ENCODE measurements around the gene RAB44. TPM values are rescaled to one million over a fixed set of nuclear protein-coding genes. Genes with fewer than 3 reads are reported as not detected.

Gene RAB44
- total RNA-seq, 1 experiment from 2014 or later, result not detected

DNA sequence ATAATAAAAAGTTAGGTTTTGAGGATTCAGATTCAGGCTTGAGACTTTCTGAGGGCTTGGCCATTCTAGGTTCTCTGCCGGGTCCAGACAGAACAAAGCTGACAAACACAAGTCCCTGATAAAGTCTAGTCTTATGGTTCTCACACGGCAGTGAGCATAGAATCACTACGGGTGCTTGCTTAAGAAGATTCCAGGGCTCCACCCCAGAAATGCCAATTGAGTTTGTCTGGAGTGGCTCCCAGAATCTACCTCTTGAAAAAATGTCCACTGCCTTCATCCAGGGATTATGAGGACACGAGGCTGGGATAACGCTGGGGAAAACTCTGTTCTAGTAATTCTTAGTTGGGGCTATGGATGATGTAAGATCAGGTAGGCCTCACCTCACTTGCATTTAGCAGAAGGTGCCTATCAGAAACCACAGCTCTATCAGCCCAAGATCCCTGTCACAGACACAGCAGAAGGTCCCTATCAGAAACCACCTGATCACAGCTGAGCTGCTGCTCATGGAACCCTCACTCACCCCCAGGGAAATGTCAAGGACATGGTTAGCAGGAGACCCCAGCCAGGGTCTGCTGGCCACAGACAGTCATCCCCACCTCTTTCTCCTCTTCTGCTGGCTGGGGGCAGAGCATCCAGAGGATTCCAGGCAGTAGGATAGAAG lies 52.3 kb downstream of the RAB44 start:
- H2BK120ac ChIP-seq (ENCODE audit: low read depth, low read length, poor library complexity, severe bottlenecking), result no peak overlapping the region
- no peak overlapping the region for H3K4me3 Mint-ChIP-seq
- DNase-seq, result no peak

More for the DNA sequence above, 52.3 kb downstream of the RAB44 start:
- Histone ChIP-seq H2BK15ac (ENCODE audit: low read depth, low read length) (no peak overlapping the region), H3K56ac (ENCODE audit: insufficient read length, low read depth, low read length) (no peak overlapping the region), H3K9ac (ENCODE audit: extremely low read depth, insufficient read length, low read length) (no peak overlapping the region), H2AFZ (ENCODE audit: low read length) (no peak overlapping the region), H4K91ac (ENCODE audit: insufficient read length, low read depth, low read length) (no peak overlapping the region), H3T11ph (ENCODE audit: low read length) (no peak overlapping the region), H3K27me3 (ENCODE audit: insufficient read depth, low read length) (no peaks in the 10 kb centered on the region), H3K14ac (ENCODE audit: insufficient read depth, low read length) (no peak overlapping the region), H3K79me1 (ENCODE audit: insufficient read depth, low read depth, low read length, poor library complexity, severe bottlenecking) (no peaks in the 10 kb centered on the region), H2BK12ac (ENCODE audit: insufficient read length, low read depth, low read length) (no peak overlapping the region), H3K27ac (ENCODE audit: insufficient read length, low read depth, low read length) (no peak overlapping the region), H2AK5ac (ENCODE audit: insufficient read length, low read length) (no peak overlapping the region), H4K8ac (replicated peaks; ENCODE audit: insufficient read length, low read depth, low read length) (no peak overlapping the region), H3K4ac (ENCODE audit: low read depth, low read length) (no peak overlapping the region), H3K4me2 (ENCODE audit: insufficient read depth, insufficient read length, low read length) (no peak overlapping the region), H2BK5ac (ENCODE audit: insufficient read length, low read length) (no peak overlapping the region), H3K23ac (ENCODE audit: insufficient read length, low read depth, low read length) (no peak overlapping the region), H3K18ac (ENCODE audit: insufficient read length, low read depth, low read length) (no peak overlapping the region), H3K9me3 (ENCODE audit: control insufficient read depth, low read depth, low read length) (no peaks in the 10 kb centered on the region), H4K5ac (ENCODE audit: insufficient read length, low read depth, low read length) (no peak overlapping the region), H4K20me1 (ENCODE audit: control insufficient read depth, insufficient read depth, insufficient read length) (no peaks in the 10 kb centered on the region), H2BK20ac (ENCODE audit: low read depth, low read length, poor library complexity, severe bottlenecking) (no peak overlapping the region), H3K79me2 (ENCODE audit: insufficient read depth, low read length) (no peaks in the 10 kb centered on the region), H3K23me2 (ENCODE audit: insufficient read length, low read depth, low read length, poor library complexity, severe bottlenecking) (no peaks in the 10 kb centered on the region), H3K4me1 (ENCODE audit: insufficient read depth, low read length) (no peaks in the 10 kb centered on the region)
- Mint-ChIP-seq H3K4me1 (peaks cover 3 to 9% of the 10 kb centered on the region in 2 experiments), H3K36me3 (ENCODE audit: insufficient read depth in 1 of 3, low read depth in 3 of 3) (0 out of 7 replicates have a peak, but pooled peaks cover 0 to 3% (median 0%) of the 10 kb centered on the region in 3 experiments), H3K9me3 (peaks cover 3 to 4% of the 10 kb centered on the region in 2 experiments), H3K27ac (no peak overlapping the region), H3K27me3 (ENCODE audit: low read depth) (peaks cover 8% of the 10 kb centered on the region; the same call in 1 of the 2 replicates)
- TF ChIP-seq CTCF (conservative IDR thresholded peaks at IDR 0.05), result no peak
- no CpG with 5 or more reads among the region's 5 CpGs for WGBS (ENCODE audit: extremely low coverage, insufficient read length, low lambda C conversion rate)
